ENCODE data around the gene MYADML2.
"Not testable (repeated sequence)": the region's sequence is repeated elsewhere in the genome, so short reads cannot be mapped to it uniquely, and the experiment has no call there.

Gene MYADML2

GRCh38 chr17:81959362-81960129 lies 12.5 kb upstream of the MYADML2 start:
- peak; percentile 60 to 67 for DNase-seq (ENCODE audit: low read depth in 2 of 2, low spot score in 1 of 2)

DNA sequence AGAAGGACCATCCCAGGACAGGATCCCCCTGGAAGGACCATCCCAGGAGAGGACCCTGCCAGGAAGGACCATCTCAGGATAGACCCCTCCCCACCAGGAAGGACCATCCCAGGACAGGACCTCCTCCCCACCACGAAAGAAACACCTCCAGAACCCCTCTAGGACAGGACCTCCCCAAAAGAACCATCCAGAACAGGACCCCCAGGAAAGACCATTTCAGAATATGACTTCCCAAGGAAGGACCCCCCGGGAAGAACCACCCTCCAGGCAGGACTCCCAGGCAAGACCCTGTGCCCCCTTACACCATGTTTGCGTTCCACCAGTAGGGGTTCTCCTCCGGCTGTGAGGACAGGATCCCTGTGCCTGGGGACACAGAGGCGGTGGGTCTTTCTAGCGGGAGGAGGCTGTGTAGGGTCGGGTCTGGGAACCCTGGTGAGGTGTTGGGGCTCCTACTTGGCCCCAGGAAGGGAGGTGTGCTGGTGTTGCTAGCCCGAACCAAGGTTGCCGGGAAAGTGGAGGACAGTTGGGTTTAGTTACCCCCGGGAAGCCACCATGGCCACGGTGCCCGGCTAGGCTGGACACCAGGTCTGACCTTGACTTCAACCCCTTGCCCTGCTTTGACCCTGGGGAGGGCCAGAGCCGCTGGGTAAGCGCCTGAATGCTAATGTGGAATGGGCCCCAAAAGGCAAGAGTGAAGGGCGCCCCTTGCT lies 11.8 kb upstream of the MYADML2 start:
- DNase-seq (ENCODE audit: low read depth in 2 of 2, low spot score in 1 of 2), result no peak

- no peak for DNase-seq (ENCODE audit: low read depth in 2 of 2, low spot score in 1 of 2)
Observed at GRCh38 chr17:81957691-81958432, 10.8 kb upstream of the MYADML2 start.

- DNase-seq (ENCODE audit: low read depth in 2 of 2, low spot score in 1 of 2), result no peak
Observed at GRCh38 chr17:81956607-81957589, 9.9 kb upstream of the MYADML2 start.

GRCh38 chr17:81955756-81956544 lies 8.9 kb upstream of the MYADML2 start:
- no peak for DNase-seq (ENCODE audit: low read depth in 2 of 2, low spot score in 1 of 2)

DNA sequence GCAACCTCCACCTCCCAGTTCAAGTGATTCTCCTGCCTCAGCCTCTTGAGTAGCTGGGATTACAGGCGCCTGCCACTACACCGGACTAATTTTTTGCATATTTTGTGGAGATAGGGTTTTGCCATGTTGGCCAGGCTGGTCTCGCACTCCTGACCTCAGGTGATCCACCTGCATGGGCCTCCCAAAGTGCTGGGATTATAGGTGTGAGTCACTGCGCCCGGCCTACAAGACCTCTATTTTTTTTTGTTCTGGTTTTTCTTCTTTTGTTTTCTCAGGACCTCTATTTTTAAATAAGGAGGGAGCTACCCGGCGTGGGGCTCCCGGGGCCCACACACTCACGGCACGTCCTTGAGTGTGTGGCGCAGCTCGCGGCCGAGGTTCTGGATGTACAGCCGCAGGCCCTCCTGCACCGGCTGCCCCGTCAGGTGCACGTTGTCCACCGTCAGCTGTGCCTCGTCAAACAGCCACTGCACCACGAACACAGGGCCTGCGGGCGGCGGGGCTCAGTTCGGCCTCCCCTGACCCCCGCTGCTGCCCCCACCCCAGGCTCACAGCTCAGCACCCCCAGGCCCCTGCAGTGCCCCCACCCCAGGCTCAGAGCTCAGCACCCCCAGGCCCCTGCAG lies 8.1 kb upstream of the MYADML2 start:
- no peak for DNase-seq (ENCODE audit: low read depth in 2 of 2, low spot score in 1 of 2)

DNA sequence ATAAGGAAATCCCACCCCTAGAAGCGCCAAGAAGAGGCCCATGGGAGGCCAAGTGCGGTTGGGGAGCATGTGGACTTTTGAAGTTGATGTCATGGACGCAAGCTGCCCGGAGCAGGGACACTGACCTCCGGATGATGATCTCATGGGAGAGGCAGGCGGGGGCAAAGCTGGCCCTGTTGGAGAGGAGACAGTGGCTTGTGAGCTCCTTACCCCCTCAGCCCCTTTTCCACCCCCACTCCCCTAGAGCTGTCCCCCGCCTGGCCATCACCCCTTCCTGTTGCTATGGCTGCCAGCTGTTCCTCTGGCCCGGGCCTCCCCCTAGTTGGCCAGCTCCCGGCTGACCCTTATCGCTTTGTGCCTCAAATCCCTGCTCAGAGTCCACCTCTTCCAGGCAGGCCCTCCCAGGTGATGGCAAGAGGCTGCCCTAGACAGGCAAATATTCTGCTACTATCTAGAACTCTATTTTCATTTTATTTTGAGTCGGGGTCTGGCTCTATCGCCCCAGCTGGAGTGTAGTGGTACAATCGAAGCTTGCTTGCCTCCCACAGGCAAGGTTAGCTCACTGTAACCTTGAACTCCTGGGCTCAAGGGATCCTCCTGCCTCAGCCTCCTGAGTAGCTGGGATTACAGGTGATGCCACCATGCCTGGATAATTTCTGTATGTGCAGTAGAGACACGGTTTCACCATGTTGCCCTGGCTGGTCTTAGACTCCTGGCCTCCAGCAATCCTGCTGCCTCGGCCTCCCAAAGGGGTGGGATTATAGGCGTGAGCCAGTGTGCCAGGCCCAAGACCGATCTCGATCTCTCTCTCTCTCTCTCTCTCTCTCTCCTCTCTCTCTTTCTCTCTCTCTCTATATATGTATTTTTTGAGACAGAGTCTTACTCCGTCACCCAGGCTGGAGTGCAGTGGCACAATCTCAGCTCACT lies 7.4 kb upstream of the MYADML2 start:
- DNase-seq (ENCODE audit: low read depth in 2 of 2, low spot score in 1 of 2), result no peak

DNA sequence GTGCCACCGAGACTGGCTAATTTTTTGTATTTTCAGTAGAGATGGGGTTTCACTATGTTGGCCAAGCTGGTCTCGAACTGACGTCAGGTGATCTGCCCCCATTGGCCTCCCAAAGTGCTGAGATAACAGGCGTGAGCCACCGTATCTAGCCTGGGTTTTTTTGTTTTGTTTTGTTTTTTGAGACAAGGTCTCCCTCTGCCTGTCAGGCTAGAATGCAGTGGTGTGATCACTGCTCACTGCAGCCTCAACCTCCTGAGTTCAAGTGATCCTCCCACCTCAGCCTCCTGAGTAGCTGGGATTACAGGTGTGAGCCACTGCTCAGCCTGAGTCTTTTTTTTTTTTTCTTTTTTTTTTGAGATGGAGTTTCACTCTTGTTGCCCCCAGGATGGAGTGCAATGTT lies 6.4 kb upstream of the MYADML2 start:
- not testable (repeated sequence) for DNase-seq (ENCODE audit: low read depth in 2 of 2, low spot score in 1 of 2)

- DNase-seq (ENCODE audit: low read depth in 2 of 2, low spot score in 1 of 2), result no peak
Observed at GRCh38 chr17:81952792-81953228, 5.8 kb upstream of the MYADML2 start.

- no peak for DNase-seq (ENCODE audit: low read depth in 2 of 2, low spot score in 1 of 2)
Observed at GRCh38 chr17:81951785-81952684, 5.0 kb upstream of the MYADML2 start.

DNA sequence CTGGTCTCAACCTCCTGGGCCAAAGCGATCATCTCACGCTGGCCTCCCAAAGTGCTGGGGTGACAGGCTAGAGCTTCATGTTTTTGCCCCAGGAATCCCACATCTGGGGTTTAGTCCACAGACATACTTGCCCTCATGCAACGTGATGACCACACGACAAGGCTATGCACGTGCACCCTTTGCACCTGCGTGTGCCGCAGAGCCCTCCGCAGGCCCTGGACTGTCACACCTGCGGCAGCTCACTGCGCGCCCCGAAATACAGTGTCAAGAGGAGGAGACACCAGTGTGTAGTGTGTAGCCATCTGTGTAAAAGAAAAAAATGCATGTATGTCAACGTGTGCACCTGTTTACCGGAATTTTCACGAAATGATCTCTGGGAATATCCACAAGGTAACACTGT lies 3.5 kb upstream of the MYADML2 start:
- no peak for DNase-seq (ENCODE audit: low read depth in 2 of 2, low spot score in 1 of 2)

- no peak for DNase-seq (ENCODE audit: low read depth in 2 of 2, low spot score in 1 of 2)
Observed at GRCh38 chr17:81948635-81949378, 1.8 kb upstream of the MYADML2 start.

DNA sequence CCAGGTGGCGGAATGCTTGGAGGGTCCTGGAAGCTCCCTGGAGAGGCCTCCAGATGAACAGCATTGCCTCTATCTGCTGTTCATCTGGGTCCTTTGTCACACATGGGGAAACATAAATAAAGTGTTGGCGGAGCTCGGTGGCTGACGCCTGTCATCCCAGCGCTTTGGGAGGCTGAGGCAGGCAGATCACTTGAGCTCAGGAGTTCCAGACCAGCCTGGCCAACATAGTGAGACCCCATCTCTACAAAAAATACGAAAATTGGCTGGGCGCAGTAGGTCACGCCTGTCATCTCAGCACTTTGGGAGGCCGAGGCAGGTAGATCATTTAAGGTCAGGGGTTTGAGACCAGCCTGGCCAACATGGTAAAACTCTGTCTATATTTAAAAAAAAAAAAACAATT lies 2.2 kb downstream of the MYADML2 start:
- no peak for DNase-seq (ENCODE audit: low read depth in 2 of 2, low spot score in 1 of 2)

DNA sequence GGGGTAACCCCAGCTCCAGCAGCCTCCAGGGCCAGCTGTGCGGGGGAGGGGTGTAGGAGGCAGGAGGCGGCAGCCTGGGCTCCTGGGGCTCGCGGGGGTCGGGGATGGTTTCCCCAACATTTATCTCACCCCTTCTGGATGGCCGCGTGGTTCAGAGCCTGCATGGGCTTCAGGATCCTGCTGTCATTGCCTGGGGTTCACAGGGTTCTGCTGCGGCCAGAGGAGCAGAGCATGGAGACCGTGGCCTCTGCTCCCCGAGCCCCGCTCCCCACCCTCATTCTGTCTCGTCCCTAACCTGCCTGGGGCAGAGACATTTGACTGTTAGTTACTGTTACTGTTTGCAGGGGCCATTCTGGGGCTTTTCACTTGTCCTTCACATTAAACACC lies 4.9 kb downstream of the MYADML2 start:
- no peak for DNase-seq (ENCODE audit: low read depth in 2 of 2, low spot score in 1 of 2)

DNA sequence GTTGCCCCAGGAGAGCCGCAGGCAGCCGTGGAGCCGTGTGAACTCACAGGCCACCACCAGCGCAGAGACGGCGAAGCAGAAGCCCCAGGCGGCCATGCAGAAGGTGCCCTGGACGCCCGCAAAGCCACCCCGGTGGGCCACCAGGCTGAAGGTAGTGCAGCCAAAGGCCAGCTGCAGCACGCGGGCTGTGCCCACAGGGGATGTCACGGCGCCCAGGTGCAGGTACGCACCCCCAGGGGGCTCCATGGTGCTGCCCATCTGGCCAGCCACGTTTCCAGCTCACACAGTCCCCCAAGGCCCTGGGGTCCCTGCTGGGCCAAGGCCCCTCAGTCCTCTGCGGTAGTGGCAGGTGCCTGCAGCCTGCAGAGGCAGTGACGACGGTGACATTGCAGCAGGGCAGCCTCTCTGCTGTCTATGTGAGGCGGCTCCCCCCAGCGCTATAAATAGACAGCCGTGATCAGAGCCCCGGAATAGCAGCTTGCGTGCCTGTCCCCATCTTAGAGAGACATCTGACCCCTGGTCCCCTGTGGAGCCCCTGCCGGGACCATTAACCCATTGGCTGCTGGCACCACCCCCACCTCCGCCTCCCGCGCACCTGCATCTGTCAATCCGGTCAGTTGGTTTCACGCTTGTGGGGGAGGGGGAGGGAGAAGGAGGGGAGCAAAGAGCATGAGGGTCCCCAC lies 5.4 kb downstream of the MYADML2 start:
- DNase-seq (ENCODE audit: low read depth in 2 of 2, low spot score in 1 of 2), result no peak

Data from stimulated activated CD8-positive, alpha-beta memory T cell treated with anti-CD3 and anti-CD28 coated beads, Interleukin-4, amount 100 ng/mL, for 1 hour (primary cell).